Nephron (organoid): Measurements from ENCODE around the gene RAB3GAP1.
"Not testable (repeated sequence)": the region's sequence is repeated elsewhere in the genome, so short reads cannot be mapped to it uniquely, and the experiment has no call there.

Experiments used
- H3K27ac Mint-ChIP-seq, 3 experiments: 2 replicates each; pipeline ENCODE4 v1.8.0; 2020; ENCODE audit warnings: mixed read lengths in 3 of 3, mild to moderate bottlenecking in 2 of 3, moderate library complexity in 1 of 3
- H3K27me3 Mint-ChIP-seq: 2 replicates; pipeline ENCODE4 v1.8.0; 2021; ENCODE audit warnings: low read depth, mild to moderate bottlenecking, moderate library complexity, mixed read lengths
- H3K36me3 Mint-ChIP-seq: 2 replicates; pipeline ENCODE4 v1.8.0; 2020; ENCODE audit warnings: low read depth, mixed read lengths
- H3K4me1 Mint-ChIP-seq: 2 replicates; pipeline ENCODE4 v1.8.0; 2020; ENCODE audit warnings: mixed read lengths
- H3K4me3 Mint-ChIP-seq, 3 experiments: 2 replicates each; pipeline ENCODE4 v1.8.0; 2020; ENCODE audit warnings: mild to moderate bottlenecking in 3 of 3, mixed read lengths in 3 of 3, moderate library complexity in 2 of 3
- H3K9me3 Mint-ChIP-seq: 2 replicates; pipeline ENCODE4 v1.8.0; 2020; ENCODE audit warnings: mixed read lengths
- TF ChIP-seq, protein P1 (sequence below), 3 experiments: fragments of 200-600 bp; sonication (generic); IDR thresholded peaks; one replicate each; pipeline ENCODE4 v1.5.0; 2021; ENCODE audit warnings: antibody characterized with exemption in 3 of 3; ENCODE audit not compliant: unreplicated experiment in 3 of 3

RAB3GAP1 gene

DNA sequence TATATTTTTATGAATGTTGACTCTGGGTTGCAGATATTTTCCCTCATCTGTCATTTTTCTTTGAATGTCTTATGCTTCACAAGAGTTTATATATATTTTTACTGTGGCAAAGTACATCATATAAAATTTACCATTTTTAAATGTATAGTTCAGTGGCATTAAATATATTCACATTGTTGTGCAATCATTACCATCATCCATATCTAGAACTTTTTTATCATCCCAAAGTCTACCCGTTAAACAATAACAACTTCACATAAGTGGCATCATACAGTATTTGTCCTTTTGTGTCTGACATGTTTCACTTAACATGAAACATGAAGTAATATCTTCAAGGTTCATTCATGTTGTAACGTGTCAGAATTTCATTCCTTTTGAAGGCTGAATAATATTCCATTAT lies 24.5 kb downstream of the RAB3GAP1 start:
- peaks cover 81% of the 10 kb centered on the region for H3K36me3 Mint-ChIP-seq
- H3K4me1 Mint-ChIP-seq = no peaks in the 10 kb centered on the region
- no peak overlapping the region for H3K27ac Mint-ChIP-seq
- peaks cover 50% of the 10 kb centered on the region for H3K9me3 Mint-ChIP-seq
- TF ChIP-seq, protein P1, sequence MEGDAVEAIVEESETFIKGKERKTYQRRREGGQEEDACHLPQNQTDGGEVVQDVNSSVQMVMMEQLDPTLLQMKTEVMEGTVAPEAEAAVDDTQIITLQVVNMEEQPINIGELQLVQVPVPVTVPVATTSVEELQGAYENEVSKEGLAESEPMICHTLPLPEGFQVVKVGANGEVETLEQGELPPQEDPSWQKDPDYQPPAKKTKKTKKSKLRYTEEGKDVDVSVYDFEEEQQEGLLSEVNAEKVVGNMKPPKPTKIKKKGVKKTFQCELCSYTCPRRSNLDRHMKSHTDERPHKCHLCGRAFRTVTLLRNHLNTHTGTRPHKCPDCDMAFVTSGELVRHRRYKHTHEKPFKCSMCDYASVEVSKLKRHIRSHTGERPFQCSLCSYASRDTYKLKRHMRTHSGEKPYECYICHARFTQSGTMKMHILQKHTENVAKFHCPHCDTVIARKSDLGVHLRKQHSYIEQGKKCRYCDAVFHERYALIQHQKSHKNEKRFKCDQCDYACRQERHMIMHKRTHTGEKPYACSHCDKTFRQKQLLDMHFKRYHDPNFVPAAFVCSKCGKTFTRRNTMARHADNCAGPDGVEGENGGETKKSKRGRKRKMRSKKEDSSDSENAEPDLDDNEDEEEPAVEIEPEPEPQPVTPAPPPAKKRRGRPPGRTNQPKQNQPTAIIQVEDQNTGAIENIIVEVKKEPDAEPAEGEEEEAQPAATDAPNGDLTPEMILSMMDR (IDR thresholded peaks at IDR 0.05; ENCODE audit: unreplicated experiment in 3 of 3) = no peak
- H3K27me3 Mint-ChIP-seq = no peaks in the 10 kb centered on the region
- no peak overlapping the region for H3K4me3 Mint-ChIP-seq

DNA sequence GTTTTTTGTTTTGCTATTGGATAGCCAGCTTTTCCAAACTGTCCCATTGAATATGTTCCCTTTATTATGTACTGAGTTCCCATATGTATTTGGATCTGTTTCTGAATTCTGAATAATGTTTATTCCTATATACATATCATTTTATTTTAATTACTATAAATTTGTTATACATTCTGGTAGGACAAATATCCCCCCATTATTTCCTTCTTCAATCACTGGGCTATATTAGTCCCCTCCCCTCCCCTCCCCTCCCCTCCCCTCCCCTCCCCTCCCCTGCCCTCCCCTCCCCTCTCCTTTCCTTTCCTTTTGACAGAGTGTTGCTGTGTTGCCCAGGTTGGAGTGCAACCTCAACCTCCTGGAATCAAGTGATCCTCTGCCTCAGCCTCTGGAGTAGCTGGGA lies 26.3 kb downstream of the RAB3GAP1 start:
- Mint-ChIP-seq H3K27me3 (no peaks in the 10 kb centered on the region), H3K4me1 (no peaks in the 10 kb centered on the region)
- TF ChIP-seq, protein P1 (IDR thresholded peaks at IDR 0.05; ENCODE audit: unreplicated experiment in 3 of 3) = no peak

DNA sequence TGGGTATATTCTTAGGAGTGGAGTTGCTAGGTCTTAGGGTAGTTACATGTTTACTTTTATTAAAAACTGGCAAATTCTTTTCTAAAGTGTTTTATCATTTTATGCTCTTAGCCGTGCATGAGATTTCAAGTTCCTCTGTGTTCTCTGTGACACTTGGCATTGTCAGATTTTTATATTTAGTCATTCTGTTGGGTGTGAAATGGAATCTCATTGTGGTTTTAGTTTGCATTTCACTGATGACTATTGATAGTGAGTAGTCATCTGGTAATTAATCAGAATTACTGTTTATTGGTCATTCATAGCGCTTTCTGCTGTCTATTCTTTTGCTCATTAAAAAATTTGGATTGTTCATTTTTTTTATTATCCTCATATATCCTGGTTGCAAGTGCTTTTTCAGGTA lies 34.1 kb downstream of the RAB3GAP1 start:
- no peaks in the 10 kb centered on the region for H3K4me1 Mint-ChIP-seq
- H3K27ac Mint-ChIP-seq = no peak overlapping the region
- no peak overlapping the region for H3K4me3 Mint-ChIP-seq
- H3K36me3 Mint-ChIP-seq = peaks cover 72% of the 10 kb centered on the region
- TF ChIP-seq, protein P1 (IDR thresholded peaks at IDR 0.05; ENCODE audit: unreplicated experiment in 3 of 3) = no peak
- peaks cover 38% of the 10 kb centered on the region for H3K9me3 Mint-ChIP-seq
- H3K27me3 Mint-ChIP-seq = no peaks in the 10 kb centered on the region

More for the DNA sequence above, 26.3 kb downstream of the RAB3GAP1 start:
- Mint-ChIP-seq H3K36me3 (peaks cover 83% of the 10 kb centered on the region), H3K27ac (no peak overlapping the region), H3K4me3 (no peak overlapping the region), H3K9me3 (peaks cover 41% of the 10 kb centered on the region)

DNA sequence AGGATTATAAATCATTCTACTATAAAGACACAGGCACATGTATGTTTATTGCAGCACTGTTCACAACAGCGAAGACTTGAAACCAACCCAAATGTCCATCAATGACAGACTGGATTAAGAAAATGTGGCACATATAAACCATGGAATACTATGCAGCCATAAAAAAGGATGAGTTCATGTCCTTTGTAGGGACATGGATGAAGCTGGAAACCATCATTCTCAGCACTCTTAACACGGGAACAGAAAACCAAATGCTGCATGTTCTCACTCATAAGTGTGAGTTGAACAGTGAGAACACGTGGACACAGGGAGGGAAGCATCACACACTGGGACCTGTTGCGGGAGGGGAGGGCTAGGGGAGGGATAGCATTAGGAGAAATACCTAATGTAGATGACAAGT lies 37.5 kb downstream of the RAB3GAP1 start:
- not testable (repeated sequence) for H3K4me3 Mint-ChIP-seq, H3K27ac Mint-ChIP-seq, H3K27me3 Mint-ChIP-seq, H3K4me1 Mint-ChIP-seq
- Mint-ChIP-seq H3K9me3 (peaks cover 26% of the 10 kb centered on the region), H3K36me3 (peaks cover 54% of the 10 kb centered on the region)

DNA sequence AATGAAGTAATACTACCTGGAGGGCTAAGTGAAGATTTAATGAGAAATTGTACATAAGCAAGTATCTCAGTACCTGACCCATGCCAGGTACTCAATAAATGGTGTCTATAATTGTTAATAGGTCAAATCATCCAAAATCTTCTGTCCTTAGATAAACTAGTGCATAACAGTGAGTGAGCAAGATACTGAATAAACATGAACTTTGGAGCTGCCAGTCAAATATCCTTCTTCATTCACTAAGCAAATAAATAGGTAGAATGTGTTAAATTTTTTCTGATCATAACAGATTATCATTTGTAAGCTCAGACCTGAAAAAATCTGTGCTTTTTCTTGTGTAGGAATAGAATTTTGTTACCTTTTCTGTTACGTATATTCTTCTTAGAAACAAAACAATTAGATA lies 39.6 kb downstream of the RAB3GAP1 start:
- Mint-ChIP-seq H3K4me3 (no peak overlapping the region), H3K36me3 (peaks cover 49% of the 10 kb centered on the region), H3K27me3 (no peaks in the 10 kb centered on the region), H3K4me1 (no peaks in the 10 kb centered on the region), H3K9me3 (peaks cover 19% of the 10 kb centered on the region), H3K27ac (no peak overlapping the region)
- TF ChIP-seq, protein P1 (IDR thresholded peaks at IDR 0.05; ENCODE audit: unreplicated experiment in 3 of 3) = no peak

DNA sequence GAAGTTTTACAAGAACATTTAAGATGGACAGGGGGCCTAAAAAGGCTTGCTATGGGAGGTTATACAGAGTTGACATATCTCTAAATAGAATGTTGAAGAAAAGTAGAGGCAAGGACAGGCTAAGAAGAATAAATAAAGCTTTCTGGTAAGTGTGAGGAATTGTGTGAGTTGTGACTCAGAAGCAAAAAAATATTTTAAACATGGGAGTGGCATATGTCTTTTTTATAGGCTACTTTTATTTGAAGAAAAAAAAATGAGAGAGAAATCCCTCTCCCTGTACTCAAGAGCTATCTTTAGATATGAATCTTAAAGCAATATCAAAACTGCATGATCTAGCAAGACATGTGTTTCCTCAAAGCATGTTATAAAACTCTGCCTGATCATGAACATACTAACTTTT lies 41.1 kb downstream of the RAB3GAP1 start:
- Mint-ChIP-seq H3K9me3 (peaks cover 9% of the 10 kb centered on the region), H3K4me1 (no peaks in the 10 kb centered on the region), H3K27me3 (no peaks in the 10 kb centered on the region), H3K4me3 (no peak overlapping the region), H3K27ac (no peak overlapping the region), H3K36me3 (peaks cover 36% of the 10 kb centered on the region)
- TF ChIP-seq, protein P1 (IDR thresholded peaks at IDR 0.05; ENCODE audit: unreplicated experiment in 3 of 3) = no peak
